ENCODE results near the gene PDE8B. TPM values are rescaled to one million over a fixed set of nuclear protein-coding genes. Genes with fewer than 3 reads are reported as not detected.
A peak's percentile ranks its signal among the peaks of the same experiment; 100 is the strongest.
"Not testable (repeated sequence)": the region's sequence is repeated elsewhere in the genome, so short reads cannot be mapped to it uniquely, and the experiment has no call there.

Gene PDE8B
- total RNA-seq, 2 experiments from 2014 or later: 0.14 TPM; not detected in 1

DNA sequence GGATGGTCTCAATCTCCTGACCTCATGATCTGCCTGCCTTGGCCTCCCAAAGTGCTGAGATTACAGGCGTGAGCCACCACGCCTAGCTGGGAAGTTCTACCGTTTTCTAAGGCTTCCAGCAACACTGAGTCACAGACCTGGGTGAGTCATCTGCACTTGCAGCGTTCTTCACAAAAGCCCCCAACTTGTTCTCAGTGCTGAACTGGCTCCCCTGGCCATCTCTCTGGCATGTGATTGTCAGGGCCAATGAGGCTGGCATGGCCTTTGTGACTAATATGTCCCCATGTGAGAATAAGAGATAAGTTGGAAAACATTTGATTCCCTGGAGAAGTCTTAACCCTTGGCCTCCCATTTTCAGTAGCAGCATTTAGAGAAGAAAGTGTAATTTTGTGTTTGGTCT lies 157.3 kb downstream of the PDE8B start:
- DNase-seq: peak; percentile 62
- Mint-ChIP-seq H3K9me3 (no peaks in the 10 kb centered on the region), H3K36me3 (ENCODE audit: low read depth) (no peaks in the 10 kb centered on the region), H3K27ac (no peak overlapping the region), H3K27me3 (ENCODE audit: low read depth) (peaks cover 3% of the 10 kb centered on the region), H3K4me1 (ENCODE audit: low read depth) (peaks cover 11% of the 10 kb centered on the region), H3K4me3 (no peak overlapping the region)
- intact Hi-C loops (cut with micrococcal nuclease): loop anchor here (1.0 kb wide), 1 partner anchor 12 kb away; no protein-coding TSS in a partner anchor
- CTCF ChIA-PET: interaction anchor here (2.2 kb wide), 1 partner anchor 11 kb away, joined by 5 read pairs; no protein-coding TSS in a partner anchor

DNA sequence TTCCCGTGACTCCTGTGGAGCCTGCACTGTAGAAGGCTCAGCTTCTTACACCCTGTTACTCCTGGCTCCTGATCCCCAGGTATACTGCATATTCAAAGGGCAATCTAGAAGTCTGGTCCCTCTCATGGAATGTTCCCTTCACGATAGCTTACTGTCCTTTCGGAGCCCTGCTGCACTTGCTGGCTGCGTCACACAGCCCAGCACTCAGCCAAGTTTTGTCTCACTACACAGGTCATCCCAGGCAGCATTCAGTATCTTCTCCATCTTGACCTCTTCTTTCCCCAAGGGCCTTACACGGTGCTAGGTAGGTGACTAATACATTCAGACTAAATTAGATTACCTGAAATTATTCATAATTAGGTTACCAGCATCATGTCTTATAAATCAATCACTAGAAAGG lies 157.9 kb downstream of the PDE8B start:
- CTCF ChIA-PET: interaction anchor here (2.2 kb wide), 1 partner anchor 10 kb away, joined by 5 read pairs; no protein-coding TSS in a partner anchor
- no peak for DNase-seq
- no peak overlapping the region for H3K4me3 Mint-ChIP-seq
- H3K27me3 Mint-ChIP-seq (ENCODE audit: low read depth): peaks cover 3% of the 10 kb centered on the region
- peaks cover 11% of the 10 kb centered on the region for H3K4me1 Mint-ChIP-seq (ENCODE audit: low read depth)
- no peak overlapping the region for H3K27ac Mint-ChIP-seq
- no peaks in the 10 kb centered on the region for H3K9me3 Mint-ChIP-seq
- intact Hi-C loops (cut with micrococcal nuclease): no loop called here
- no peaks in the 10 kb centered on the region for H3K36me3 Mint-ChIP-seq (ENCODE audit: low read depth)

DNA sequence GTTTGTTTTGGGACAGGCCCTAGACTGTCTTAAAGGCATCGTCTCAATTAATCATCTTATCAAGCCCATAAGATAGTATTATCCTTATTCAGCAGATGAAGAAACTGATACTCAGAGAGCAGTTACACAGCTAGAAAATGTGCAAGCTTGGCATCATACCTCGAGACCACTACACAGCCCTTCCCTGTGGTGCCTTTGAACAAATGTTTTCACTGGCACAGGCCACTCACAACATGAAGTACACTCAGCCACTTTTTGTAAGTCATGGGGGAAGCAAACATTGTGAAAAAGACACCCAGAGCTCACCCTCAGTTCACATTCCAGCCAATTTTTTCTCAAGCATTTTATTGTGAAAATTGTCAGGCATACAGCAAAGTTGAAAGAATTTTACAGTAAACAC lies 159.1 kb downstream of the PDE8B start:
- H3K4me1 Mint-ChIP-seq (ENCODE audit: low read depth): peaks cover 11% of the 10 kb centered on the region
- peaks cover 3% of the 10 kb centered on the region for H3K27me3 Mint-ChIP-seq (ENCODE audit: low read depth)
- DNase-seq: no peak
- H3K27ac Mint-ChIP-seq: no peak overlapping the region
- intact Hi-C loops (cut with micrococcal nuclease): no loop called here
- CTCF ChIA-PET: interaction anchor here (2.2 kb wide), 1 partner anchor 9 kb away, joined by 5 read pairs; no protein-coding TSS in a partner anchor
- H3K9me3 Mint-ChIP-seq: no peaks in the 10 kb centered on the region
- H3K4me3 Mint-ChIP-seq: no peak overlapping the region
- no peaks in the 10 kb centered on the region for H3K36me3 Mint-ChIP-seq (ENCODE audit: low read depth)

DNA sequence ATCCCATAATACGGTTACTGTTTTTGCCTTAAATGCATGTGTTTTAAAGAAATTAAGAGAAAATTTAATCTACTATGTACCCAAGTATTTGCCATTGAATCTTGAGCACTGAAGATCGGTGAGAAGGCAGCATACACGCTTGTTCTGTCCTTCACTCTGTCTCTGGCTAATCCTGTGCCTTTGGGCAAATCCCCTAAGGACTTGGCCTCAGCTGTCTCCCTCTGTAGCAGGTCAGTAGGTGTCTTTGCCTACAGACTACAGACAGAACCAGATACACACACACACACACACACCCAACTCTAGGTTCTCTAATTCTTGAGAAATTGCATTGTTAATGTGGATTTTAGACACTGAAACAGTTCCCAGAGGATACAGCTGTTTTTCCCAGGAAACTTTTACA lies 164.2 kb downstream of the PDE8B start:
- no peak overlapping the region for H3K4me3 Mint-ChIP-seq

DNA sequence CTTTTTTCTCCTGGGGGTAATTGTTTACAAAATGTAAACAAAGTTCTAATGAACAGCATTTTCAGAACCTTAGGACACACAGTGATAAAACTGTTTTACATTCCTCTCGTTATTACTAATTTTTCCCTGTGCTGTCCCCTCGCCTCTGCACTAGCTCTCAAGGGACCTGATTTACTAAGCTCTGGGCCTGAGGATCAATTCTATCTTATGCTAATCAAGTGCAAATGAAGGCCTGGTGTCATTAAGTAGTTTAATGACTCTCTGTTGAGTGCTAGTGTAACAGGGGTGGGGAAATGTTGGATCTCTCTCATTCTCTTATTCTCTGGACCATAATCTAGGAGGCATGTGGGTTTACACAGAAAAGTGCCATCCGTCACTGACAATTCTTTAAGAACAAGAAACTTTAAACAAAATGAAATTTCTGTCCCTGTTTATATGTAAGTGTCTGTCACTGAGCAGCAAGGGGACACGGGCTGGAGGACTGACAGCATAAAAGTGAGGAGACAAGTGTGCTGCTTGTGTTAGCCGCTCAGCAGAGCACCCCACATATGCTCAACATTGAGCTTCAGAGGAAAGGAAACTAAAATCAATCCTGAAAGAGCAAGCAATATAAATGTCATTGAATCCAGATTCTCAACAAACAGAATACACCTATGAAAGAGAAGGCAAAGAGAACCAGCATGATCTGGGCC lies 166.3 kb downstream of the PDE8B start:
- peaks cover 10% of the 10 kb centered on the region for H3K27me3 Mint-ChIP-seq (ENCODE audit: low read depth)
- H3K27ac Mint-ChIP-seq: no peak overlapping the region
- intact Hi-C loops (cut with micrococcal nuclease): loop anchor here (5.0 to 10.0 kb wide), 2 partner anchors 288 to 401 kb away; partner anchors contain the start of gene TBCA
- no peak for DNase-seq
- H3K36me3 Mint-ChIP-seq (ENCODE audit: low read depth): no peaks in the 10 kb centered on the region
- no peak overlapping the region for H3K4me3 Mint-ChIP-seq
- CTCF ChIA-PET: interaction anchor here (1.1 kb wide), 1 partner anchor 116 kb away, joined by 3 read pairs; the partner anchor contains the start of gene WDR41
- H3K4me1 Mint-ChIP-seq (ENCODE audit: low read depth): peaks cover 29% of the 10 kb centered on the region
- H3K9me3 Mint-ChIP-seq: no peaks in the 10 kb centered on the region

More for the DNA sequence above, 164.2 kb downstream of the PDE8B start:
- Mint-ChIP-seq H3K27ac (no peak overlapping the region), H3K36me3 (ENCODE audit: low read depth) (no peaks in the 10 kb centered on the region), H3K9me3 (no peaks in the 10 kb centered on the region), H3K27me3 (ENCODE audit: low read depth) (peaks cover 12% of the 10 kb centered on the region), H3K4me1 (ENCODE audit: low read depth) (peaks cover 14% of the 10 kb centered on the region)
- no peak for DNase-seq
- CTCF ChIA-PET: no interaction called here
- intact Hi-C loops (cut with micrococcal nuclease): loop anchor here (5.0 to 10.0 kb wide), 2 partner anchors 290 to 403 kb away; partner anchors contain the start of gene TBCA

DNA sequence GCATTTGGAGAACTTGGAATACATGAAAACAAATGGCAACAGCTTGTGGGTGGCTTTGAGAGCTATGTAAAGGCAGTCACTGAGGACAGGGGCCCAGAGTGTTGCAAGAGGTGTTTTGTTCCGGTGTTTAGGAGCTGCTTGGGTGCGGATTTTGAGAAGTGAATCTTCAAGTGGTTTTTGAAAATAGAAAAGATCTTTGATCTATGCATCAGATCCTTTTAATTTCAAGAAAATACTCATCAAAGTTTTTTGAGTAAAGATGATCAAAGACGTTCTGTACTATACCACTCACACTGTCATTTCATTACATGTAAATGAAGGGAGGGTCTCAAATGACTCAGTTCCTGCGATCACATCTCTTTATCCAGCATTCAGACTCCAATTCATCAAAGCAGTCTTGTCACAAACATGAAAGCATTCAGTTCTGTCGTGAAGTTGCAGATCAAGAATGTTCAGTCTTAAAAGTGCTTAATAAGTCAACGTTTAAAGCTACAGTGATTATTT lies 169.1 kb downstream of the PDE8B start:
- CTCF ChIA-PET: interaction anchor here (0.7 to 2.0 kb wide), 8 partner anchors 13 to 982 kb away, joined by 3 to 8 read pairs (median 3); partner anchors contain the start of gene WDR41
- Mint-ChIP-seq H3K4me1 (ENCODE audit: low read depth) (peaks cover 29% of the 10 kb centered on the region), H3K27me3 (ENCODE audit: low read depth) (peaks cover 14% of the 10 kb centered on the region), H3K9me3 (peaks cover 1% of the 10 kb centered on the region), H3K27ac (no peak overlapping the region), H3K4me3 (no peak overlapping the region), H3K36me3 (ENCODE audit: low read depth) (no peaks in the 10 kb centered on the region)
- DNase-seq: peak; percentile 86
- intact Hi-C loops (cut with micrococcal nuclease): loop anchor here (1.0 to 10.0 kb wide), 9 partner anchors 12 to 398 kb away; partner anchors contain the start of genes AGGF1, TBCA and WDR41

DNA sequence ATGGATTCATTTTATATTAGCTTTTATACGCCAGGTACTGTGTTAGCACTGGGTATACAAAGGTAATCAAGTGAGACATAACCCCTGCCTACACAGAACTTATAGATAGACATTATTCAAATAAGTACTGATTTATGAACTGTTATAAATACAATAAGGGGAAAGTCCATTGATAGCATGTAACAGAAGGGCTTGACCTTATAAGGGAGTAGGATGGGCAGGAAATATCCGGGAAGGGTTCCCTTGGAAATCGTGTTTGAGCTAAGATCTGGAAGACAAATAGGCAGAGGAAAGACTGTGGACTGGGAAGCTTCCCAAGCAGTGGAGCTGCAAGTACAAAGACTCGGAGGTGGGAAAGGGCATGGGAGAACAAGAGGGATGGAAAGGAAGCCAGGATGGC lies 170.2 kb downstream of the PDE8B start:
- peaks cover 29% of the 10 kb centered on the region for H3K4me1 Mint-ChIP-seq (ENCODE audit: low read depth)
- H3K36me3 Mint-ChIP-seq (ENCODE audit: low read depth): no peaks in the 10 kb centered on the region
- H3K27ac Mint-ChIP-seq: no peak overlapping the region
- CTCF ChIA-PET: interaction anchor here (0.8 to 2.0 kb wide), 5 partner anchors 14 to 981 kb away, joined by 3 to 8 read pairs (median 5); partner anchors contain the start of gene WDR41
- intact Hi-C loops (cut with micrococcal nuclease): no loop called here
- no peak overlapping the region for H3K4me3 Mint-ChIP-seq
- peaks cover 4% of the 10 kb centered on the region for H3K9me3 Mint-ChIP-seq
- no peak for DNase-seq
- H3K27me3 Mint-ChIP-seq (ENCODE audit: low read depth): peaks cover 11% of the 10 kb centered on the region

DNA sequence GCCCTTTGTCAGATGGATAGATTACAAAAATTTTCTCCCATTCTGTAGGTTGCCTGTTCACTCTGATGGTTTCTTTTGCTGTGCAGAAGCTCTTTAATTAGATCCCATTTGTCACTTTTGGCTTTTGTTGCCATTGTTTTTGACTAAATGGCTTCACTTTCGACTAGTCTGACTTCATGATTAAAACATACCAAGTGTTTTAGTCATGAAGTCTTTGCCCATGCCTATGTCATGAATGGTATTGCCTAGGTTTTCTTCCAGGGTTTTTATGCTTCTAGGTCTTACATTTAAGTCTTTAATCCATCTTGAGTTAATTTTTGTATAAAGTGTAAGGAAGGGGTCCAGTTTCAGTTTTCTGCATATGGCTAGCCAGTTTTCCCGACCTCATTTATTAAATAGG lies 172.9 kb downstream of the PDE8B start:
- H3K4me1 Mint-ChIP-seq (ENCODE audit: low read depth): peaks cover 29% of the 10 kb centered on the region
- CTCF ChIA-PET; H3K27ac Mint-ChIP-seq; H3K9me3 Mint-ChIP-seq; H3K4me3 Mint-ChIP-seq; intact Hi-C loops (cut with micrococcal nuclease); H3K36me3 Mint-ChIP-seq (ENCODE audit: low read depth); DNase-seq; H3K27me3 Mint-ChIP-seq (ENCODE audit: low read depth): not testable (repeated sequence)

DNA sequence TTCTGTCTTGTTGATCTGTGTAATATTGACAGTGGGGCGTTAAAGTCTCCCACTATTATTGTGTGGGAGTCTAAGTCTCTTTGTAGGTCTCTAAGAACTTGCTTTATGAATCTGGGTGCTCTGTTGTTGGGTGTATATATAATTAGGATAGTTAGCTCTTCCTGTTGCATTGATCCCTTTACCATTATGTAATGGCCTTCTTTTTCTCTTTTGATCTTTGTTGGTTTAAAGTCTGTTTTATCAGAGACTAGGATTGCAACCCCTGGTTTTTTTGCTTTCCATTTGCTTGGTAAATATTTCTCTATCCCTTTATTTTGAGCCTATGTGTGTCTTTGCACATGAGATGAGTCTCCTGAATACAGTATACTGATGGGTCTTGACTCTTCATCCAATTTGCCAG lies 175.9 kb downstream of the PDE8B start:
- not testable (repeated sequence) for H3K27ac Mint-ChIP-seq, H3K4me3 Mint-ChIP-seq, H3K9me3 Mint-ChIP-seq

DNA sequence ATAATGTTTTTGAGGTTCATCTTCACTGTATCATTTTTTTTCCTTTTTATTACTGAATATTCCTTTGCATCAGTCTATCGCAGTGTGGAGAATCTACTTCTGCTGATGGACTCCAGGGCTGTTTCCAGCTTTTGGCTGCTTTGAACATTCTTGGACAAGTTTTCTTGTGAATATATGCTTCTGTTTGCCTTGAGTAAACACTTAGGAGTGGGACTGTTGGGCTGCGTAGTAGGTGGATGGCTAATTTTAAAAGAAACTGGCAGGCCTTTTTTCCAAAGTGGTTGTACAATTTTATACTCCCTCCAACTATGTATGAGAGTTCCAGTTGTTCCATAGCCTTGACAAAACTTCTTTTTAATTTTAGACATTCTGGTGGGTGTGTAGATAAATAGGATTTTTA lies 179.3 kb downstream of the PDE8B start:
- intact Hi-C loops (cut with micrococcal nuclease): no loop called here
- H3K27ac Mint-ChIP-seq: no peak overlapping the region
- H3K4me1 Mint-ChIP-seq (ENCODE audit: low read depth): no peaks in the 10 kb centered on the region
- CTCF ChIA-PET: no interaction called here
- H3K9me3 Mint-ChIP-seq: peaks cover 3% of the 10 kb centered on the region
- no peak for DNase-seq
- no peak overlapping the region for H3K4me3 Mint-ChIP-seq
- H3K27me3 Mint-ChIP-seq (ENCODE audit: low read depth): no peaks in the 10 kb centered on the region
- H3K36me3 Mint-ChIP-seq (ENCODE audit: low read depth): no peaks in the 10 kb centered on the region

More for the DNA sequence above, 175.9 kb downstream of the PDE8B start:
- H3K36me3 Mint-ChIP-seq (ENCODE audit: low read depth); DNase-seq; CTCF ChIA-PET; H3K4me1 Mint-ChIP-seq (ENCODE audit: low read depth); intact Hi-C loops (cut with micrococcal nuclease); H3K27me3 Mint-ChIP-seq (ENCODE audit: low read depth): not testable (repeated sequence)

DNA sequence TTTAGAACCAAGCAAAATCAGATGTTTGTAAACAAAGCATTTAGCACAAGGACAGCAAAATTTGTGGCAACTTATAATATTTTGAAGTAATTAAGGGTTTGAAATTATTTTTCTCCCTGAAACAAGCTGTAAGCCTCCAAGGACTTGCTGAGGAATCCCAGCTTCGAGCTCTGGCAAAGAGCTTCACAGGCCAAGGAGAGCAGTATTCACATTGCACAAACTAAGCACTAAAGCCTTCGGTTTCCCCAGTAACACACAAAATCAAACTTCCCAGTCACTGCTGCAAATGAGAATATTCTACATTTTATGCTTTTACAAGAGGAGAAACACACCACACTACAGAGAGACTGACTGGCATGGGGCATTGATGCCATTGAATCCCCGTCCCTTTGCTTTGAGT lies 179.7 kb downstream of the PDE8B start:
- Mint-ChIP-seq H3K9me3 (peaks cover 3% of the 10 kb centered on the region), H3K4me1 (ENCODE audit: low read depth) (no peaks in the 10 kb centered on the region), H3K27ac (no peak overlapping the region), H3K4me3 (no peak overlapping the region), H3K36me3 (ENCODE audit: low read depth) (no peaks in the 10 kb centered on the region), H3K27me3 (ENCODE audit: low read depth) (no peaks in the 10 kb centered on the region)
- no peak for DNase-seq
- CTCF ChIA-PET: no interaction called here
- intact Hi-C loops (cut with micrococcal nuclease): no loop called here

DNA sequence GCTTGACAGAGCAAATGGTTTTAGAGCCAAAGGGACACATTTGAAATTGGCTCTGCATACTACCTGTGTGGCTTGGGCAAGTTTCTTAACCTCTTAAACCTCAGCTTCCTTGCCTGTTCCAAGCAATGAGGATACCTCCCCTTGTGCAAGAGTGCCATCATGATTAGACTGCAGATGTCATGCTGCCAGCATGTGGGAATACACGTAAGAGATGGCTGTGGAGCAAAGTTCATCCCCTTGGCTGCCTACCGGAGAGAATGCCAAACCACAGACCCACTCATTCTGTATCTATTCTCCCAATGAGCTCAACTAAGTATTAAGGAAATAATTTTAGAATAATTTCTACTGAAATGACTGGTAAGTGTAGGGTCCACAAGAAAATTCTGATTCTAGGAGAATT lies 180.3 kb downstream of the PDE8B start:
- CTCF ChIA-PET: no interaction called here
- intact Hi-C loops (cut with micrococcal nuclease): no loop called here
- no peaks in the 10 kb centered on the region for H3K36me3 Mint-ChIP-seq (ENCODE audit: low read depth)

More for the DNA sequence above, 180.3 kb downstream of the PDE8B start:
- Mint-ChIP-seq H3K27me3 (ENCODE audit: low read depth) (no peaks in the 10 kb centered on the region), H3K9me3 (no peaks in the 10 kb centered on the region), H3K27ac (no peak overlapping the region), H3K4me3 (no peak overlapping the region), H3K4me1 (ENCODE audit: low read depth) (no peaks in the 10 kb centered on the region)
- no peak for DNase-seq

Measured in activated naive CD4-positive, alpha-beta T cell treated with anti-CD3 and anti-CD28 coated beads for 36 hours (primary cell).